Right ventricle myocardium superior (tissue), 1 donor: ENCODE data around the gene ST8SIA6. TPM values are rescaled to one million over a fixed set of nuclear protein-coding genes. Genes with fewer than 3 reads are reported as not detected.
"Not testable (repeated sequence)": the region's sequence is repeated elsewhere in the genome, so short reads cannot be mapped to it uniquely, and the experiment has no call there.

Experiments used
- ATAC-seq: fragments of 200-7000 bp; cut with Tn5 transposase; one replicate; pipeline ENCODE4 v1.9.1; 2020; ENCODE audit warnings: mild to moderate bottlenecking; ENCODE audit not compliant: poor library complexity
- DNase-seq: peaks from one replicate; pipeline ENCODE4 v3.0.0-alpha.2; 2020
- intact Hi-C: fragments of 100-400 bp; cut with DNase I; formaldehyde crosslinking; loops from one replicate; pipeline ENCODE4 v1.11.2; 2022
- long read RNA-seq: library from polyadenylated mRNA; unstranded; transcript quantifications from one replicate; pipeline ENCODE4 v2.0.0, GENCODE V29; 2021
- total RNA-seq: library from RNA; stranded (reverse); fragmentation: NEBNext Ultra II Directional; extraction: Animal tissue kit (Norgen Biotek cat#: 25700); gene quantifications from one replicate; pipeline ENCODE4 v1.2.1, GENCODE V29; 2021
- donor health status: DM: no; HTN: yes; CAD: no; lungs with severe emphysema.

ST8SIA6 gene, protein sequence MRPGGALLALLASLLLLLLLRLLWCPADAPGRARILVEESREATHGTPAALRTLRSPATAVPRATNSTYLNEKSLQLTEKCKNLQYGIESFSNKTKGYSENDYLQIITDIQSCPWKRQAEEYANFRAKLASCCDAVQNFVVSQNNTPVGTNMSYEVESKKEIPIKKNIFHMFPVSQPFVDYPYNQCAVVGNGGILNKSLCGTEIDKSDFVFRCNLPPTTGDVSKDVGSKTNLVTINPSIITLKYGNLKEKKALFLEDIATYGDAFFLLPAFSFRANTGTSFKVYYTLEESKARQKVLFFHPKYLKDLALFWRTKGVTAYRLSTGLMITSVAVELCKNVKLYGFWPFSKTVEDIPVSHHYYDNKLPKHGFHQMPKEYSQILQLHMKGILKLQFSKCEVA
- total RNA-seq = 6.3 TPM
- long read RNA-seq, partial matches to known transcripts = 0 of 5 reads
- long read RNA-seq, other reads (novel, unspliced or antisense) = 3 of 5 reads

DNA sequence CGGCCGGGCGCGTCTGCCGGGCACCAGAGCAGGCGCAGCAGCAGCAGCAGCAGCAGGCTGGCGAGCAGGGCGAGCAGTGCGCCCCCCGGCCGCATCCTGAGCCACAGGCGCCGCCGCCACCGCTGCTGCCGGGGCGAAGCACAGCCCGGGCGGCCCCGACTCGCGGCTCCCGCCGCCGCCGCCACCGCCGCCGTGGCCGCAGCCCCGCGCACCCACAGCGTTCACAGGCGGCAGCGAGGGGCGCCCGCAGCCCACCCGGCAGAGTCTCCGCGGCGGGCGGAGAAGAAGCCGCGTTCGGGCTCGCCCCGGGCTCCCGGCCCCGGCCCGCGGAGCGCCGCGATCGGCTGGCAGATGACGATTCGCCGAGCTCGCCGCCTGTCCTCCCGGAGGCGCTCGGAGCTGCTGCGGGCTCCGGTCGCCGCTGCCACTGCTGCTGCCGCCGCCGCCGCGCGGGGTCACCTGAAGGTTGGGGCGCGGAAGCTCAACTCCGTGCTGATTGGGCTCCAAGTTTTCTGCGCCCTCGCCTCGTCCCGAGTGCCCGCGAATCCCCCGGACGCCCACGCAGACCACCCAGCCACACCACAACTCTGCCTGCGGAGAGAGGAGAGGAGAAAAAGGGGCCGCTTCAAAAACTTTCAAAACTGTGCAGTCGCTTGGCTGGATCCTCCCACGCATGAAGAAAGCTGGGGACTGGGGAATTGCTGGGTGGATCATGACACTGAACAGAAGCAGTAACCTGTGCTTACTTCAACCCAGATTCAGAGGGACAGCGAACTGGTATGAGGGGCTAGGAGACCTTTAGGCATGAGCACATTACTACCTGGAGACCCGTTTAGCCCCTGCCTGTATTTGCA is at the start of gene ST8SIA6:
TSS of gene ST8SIA6 (minus strand) at position 435 of the 854 bp plus-strand sequence. CDS start at position 95, 340 bp downstream.
- intact Hi-C loops = no loop called here
- peak; percentile 88 for ATAC-seq
- DNase-seq = peak; percentile 68

DNA sequence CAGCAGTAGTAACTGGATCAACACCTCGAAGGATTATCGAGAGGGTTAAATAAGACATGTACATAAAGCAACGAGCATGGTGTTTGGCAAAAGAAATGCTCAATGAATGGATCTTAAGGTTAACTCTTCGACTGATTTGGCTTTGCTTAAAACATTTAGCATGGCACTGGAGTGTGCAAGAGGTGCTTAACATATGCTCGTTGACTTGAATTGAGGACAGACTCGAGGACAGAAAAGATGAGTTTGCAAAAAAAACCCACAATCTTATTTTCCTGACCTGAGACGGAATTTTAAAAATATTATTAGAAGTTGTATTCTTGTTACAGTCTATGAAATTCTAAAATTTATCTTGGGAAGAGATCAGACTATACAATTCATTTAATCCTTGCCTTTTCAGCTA is 49.4 kb upstream of the ST8SIA6 start:
- no peak for DNase-seq
- ATAC-seq = no peak

DNA sequence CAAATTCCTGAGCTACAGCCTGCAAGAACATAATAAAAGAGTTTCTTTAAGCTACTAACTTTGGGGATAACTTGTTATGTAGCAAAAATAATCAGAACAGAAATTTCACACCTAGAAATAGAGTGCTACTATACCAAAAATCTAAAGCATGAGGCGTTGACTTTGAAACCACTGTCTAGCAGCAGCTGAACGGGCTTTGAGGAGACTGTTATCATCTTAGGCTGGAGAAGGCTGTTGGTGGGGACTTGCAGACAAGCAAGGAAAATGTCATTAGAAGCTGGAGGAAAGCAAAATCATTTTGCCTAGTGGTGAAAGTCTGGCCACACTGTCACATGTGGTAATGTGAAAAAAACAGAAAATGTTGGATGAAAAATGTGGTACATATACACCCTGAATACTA is 48.4 kb upstream of the ST8SIA6 start:
- intact Hi-C loops = no loop called here
- DNase-seq (no peak), ATAC-seq (no peak)

More for the DNA sequence above, 49.4 kb upstream of the ST8SIA6 start:
- intact Hi-C loops = no loop called here

DNA sequence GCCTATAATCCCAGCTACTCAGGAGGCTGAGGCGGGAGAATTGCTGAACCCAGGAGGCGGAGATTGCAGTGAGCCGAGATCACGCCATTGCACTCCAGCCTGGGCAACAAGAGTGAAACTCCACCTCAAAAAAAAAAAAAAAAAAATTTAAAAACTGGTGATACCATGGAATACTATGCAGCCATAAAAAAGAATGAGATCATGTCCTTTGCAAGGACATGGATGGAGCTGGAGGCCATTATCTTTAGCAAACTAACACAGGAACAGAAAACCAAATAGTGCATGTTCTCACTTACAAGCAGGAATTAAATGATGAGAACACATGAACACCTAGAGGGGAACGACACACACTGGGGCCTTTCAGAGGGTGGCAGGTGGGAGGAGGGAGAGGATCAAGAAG is 44.6 kb upstream of the ST8SIA6 start:
- DNase-seq, ATAC-seq, intact Hi-C loops: not testable (repeated sequence)

DNA sequence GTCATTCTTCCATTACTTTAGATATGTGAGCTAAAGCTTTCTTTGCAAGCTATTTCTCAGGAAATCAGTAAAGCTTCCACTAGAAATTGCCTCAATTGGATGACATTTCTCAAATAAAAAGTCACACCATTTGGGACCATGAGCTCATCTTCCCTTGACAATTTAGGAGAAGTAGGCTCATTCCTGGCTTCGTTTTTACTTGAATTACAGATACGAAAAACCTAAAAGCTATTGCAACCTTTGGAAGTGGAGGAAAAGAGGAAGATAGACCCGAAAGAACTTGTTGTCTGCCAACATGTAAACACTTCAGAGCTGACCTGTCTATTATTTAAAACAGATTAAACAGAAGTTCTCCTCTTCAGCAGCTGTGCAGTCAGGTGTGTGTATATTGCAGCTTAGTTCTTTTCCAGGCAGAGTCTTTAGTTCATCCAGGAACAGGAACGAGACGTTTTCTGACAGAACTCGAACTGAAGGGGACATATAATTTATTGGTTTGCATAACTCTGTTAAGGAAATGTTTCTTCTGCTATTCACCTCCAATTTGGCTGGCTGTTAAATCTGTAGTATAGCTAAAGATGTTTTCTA is 43.1 kb upstream of the ST8SIA6 start:
- no peak for DNase-seq
- intact Hi-C loops = no loop called here
- no peak for ATAC-seq

DNA sequence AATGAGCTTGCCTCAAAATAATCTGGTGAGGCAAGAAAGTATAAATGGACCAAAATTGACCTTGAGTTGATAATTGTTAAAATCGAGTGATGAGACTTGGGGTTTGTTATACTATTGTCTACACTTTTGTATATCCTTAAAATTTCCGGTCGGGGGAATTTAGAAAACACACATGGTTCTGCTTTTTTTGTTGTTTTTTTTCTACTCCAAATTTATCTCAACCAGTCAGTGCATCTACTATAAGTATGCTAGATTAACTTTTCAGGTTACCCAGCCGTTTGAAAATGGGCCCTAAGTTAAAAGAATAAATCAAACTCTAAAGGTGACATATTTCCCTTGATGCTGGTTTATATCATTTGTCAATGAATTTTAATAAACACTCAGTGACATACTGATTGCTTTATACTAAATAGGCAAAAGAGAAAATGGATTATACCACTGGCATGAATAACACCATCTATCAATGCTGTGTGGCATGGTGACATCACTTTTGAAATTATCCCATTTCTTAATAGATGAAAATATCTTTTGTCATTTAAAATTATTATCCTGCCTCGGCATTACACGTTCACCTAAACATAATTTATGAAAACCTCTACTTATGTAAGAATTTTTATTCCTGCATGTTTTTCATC is 40.3 kb upstream of the ST8SIA6 start:
- no peak for ATAC-seq
- intact Hi-C loops = no loop called here

DNA sequence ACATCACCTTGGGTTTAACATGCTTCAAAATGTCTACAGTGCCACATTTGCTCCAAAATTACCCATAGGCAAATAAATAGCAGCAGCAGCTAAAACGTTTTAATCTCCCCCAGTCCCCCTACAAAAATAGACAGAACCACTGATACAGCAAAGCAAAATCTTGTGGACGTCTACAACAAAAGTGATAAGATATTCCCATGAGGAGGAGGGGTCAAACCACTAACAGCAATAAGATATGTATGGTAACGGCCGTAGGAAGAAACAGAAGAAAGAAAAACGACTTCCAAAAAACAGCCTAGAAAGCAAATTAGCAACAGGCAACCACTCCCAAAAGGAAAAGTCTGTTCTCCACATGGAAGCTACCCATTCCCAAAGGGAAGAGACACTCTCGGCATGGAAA is 34.5 kb upstream of the ST8SIA6 start:
- DNase-seq = no peak
- intact Hi-C loops = no loop called here
- no peak for ATAC-seq

More for the DNA sequence above, 40.3 kb upstream of the ST8SIA6 start:
- no peak for DNase-seq

DNA sequence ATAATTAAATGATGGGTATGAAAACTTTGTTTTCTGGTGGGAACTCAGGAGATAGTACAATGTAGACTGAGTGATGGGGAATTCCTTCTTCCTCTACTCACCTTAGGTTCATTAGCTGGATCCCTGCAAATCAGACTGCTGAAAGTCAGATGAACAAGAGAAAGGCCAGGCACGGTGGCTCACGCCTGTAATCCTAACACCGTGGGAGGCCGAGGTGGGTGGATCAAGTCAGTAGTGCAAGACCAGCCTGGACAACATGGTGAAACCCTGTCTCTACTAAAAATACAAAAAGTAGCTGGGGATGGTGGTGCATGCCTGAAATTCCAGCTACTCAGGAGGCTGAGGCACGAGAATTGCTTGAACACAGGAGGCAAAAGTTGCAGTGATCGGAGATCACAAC is 28.7 kb upstream of the ST8SIA6 start:
- ATAC-seq = no peak
- no peak for DNase-seq

DNA sequence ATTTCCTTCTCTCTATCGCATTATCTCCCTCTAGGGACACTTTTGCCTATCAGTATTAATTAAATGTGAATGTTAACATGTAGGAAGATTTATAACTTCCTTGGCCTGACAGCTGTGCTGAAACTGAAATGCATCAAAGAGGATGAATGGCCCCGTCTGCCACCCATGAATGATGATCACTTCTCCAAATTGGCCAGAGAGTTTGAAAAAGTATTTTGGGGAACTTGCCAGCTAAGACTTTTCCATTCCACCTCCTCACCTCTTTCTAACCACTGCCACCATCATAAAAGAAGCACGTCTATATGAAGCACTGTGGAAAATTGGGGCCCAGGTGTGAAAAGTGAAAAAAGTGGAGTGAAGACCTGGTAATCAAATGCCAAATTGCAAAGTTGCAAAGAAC is 25.4 kb upstream of the ST8SIA6 start:
- no peak for DNase-seq
- intact Hi-C loops = no loop called here

More for the DNA sequence above, 28.7 kb upstream of the ST8SIA6 start:
- intact Hi-C loops = no loop called here

DNA sequence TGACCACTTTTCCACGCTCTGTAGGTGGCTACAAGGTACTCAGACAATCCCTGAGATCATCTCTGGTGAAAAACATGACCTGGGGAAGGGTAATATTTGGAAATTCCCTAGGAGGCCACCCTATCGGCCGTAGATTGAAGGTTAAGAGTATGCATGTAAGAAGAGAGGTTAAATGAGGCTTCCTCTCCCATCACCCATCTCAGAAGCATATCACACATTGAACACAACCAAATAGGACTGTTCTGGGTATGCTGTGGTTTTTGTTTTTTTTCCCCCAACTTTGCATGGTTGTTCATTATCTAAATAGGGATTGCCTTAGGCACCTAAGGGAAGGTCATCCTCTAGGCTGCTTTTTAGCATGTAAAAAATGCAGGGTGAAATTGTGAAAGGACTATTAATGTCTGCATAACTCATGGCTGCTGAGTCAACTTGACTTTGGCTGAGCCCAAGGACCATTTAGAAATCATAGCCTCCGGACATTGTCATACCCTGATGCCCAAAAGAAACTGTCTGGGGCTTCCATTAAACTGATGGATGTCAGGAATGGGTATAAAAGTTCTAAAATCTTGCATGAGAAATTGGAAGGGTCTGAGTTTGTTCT is 24.7 kb upstream of the ST8SIA6 start:
- DNase-seq (no peak), ATAC-seq (no peak)
- intact Hi-C loops = no loop called here

More for the DNA sequence above, 25.4 kb upstream of the ST8SIA6 start:
- no peak for ATAC-seq

DNA sequence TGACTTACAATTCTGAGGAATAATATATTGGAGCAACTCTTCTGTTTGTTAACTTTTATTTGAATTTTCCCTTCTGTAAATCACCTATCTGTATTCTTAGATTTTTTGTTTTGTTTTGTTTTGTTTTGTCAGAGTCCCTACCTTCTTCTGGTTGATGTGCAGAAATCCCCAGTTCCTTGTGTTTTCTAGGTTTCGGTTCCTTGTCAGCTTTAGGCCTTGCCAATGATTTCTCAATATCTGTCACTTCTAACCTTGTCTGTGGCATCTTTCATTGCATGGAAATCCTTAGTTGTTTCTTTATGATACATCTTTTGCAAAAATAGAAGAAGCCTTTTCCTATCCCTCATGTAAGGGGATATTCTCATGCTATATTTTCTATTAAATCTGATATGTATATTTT is 21.7 kb upstream of the ST8SIA6 start:
- ATAC-seq = no peak
- DNase-seq = no peak
- intact Hi-C loops = no loop called here

DNA sequence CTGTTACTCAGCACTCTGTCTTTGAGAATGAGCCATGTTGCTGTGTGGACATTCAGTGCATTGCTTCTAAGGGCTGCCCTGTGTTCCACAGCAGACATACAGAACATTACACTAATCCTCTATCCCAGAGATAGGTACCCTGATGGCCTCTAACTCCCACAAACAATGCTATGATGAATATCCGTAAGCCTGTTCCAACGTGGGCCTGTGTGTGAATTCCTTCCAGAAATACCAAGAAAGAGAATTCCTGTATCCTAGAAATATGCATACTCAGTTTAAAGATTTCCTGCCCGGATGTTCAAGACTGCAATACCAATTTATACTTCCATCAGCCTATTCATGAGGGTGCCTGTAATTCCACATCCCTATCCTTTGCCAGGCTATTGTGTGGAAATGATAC is 21.3 kb upstream of the ST8SIA6 start:
- ATAC-seq = no peak
- DNase-seq = no peak
- intact Hi-C loops = no loop called here

DNA sequence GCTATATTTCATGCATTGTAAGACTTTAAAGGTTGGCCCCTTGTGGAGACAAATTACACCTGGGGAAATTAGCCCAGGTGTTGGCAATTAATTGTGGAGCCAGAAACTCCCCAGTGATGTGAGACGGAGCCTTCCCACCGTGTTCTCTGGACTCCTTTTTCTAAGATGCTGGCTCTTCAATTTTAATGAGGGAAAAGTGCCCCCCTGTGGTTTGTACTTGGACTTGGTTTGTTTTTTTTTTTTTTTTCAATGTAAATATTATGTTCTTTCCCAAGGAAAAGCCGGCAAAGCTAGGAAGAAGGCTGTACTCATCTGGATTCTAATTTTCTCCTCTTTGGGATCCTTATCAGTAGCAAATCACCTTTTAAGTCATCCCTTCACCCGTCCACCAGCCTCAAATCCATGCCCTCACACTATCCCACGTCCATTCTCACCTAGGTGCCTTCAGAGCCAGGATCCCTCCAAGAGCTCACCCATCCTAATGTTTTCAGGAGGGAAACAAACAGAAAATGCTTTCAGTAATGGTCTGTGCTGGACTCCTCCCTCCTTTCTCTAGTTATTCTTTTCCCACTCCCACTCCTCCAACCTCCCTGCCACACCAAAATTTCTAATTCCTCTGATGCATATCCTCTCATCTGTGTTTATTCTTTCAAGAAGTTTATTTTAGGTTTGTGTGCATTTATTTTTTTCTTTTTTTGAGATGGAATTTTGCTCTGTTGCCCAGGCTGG is 20.4 kb upstream of the ST8SIA6 start:
- intact Hi-C loops = no loop called here
- DNase-seq (no peak), ATAC-seq (no peak)

DNA sequence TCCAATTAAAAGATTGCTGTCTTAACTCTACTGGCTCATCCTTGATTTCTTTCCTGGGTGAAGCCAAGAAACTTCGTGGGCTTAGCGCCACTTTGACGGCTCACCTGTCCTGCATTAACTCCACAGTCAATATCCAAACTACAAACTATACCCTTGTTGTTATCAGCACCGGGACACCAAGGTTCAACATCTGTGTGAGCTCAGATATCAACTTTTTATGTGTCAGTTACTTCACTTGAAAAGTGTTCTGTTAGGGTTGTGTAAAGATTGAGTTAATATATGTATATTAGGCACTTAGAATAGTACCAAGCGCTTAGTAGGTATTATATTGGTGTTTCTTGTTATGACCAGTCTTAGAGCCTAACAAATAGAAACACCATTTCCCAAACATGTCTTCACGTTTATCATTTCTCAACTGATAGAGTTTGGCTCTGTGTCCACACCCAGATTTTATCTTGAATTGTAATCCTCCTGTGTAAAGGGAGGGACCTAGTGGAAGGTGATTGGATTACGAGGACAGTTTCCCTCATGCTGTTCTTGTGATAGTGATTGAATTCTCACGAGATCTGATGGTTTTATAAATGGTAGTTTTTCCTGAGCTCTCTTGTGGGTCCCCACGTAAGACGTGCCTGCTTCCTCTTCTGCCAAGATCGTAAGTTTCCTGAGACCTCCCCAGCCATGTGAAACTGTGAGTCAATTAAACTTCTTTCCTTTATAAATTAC is 19.0 kb upstream of the ST8SIA6 start:
- intact Hi-C loops = no loop called here
- ATAC-seq (no peak), DNase-seq (no peak)

DNA sequence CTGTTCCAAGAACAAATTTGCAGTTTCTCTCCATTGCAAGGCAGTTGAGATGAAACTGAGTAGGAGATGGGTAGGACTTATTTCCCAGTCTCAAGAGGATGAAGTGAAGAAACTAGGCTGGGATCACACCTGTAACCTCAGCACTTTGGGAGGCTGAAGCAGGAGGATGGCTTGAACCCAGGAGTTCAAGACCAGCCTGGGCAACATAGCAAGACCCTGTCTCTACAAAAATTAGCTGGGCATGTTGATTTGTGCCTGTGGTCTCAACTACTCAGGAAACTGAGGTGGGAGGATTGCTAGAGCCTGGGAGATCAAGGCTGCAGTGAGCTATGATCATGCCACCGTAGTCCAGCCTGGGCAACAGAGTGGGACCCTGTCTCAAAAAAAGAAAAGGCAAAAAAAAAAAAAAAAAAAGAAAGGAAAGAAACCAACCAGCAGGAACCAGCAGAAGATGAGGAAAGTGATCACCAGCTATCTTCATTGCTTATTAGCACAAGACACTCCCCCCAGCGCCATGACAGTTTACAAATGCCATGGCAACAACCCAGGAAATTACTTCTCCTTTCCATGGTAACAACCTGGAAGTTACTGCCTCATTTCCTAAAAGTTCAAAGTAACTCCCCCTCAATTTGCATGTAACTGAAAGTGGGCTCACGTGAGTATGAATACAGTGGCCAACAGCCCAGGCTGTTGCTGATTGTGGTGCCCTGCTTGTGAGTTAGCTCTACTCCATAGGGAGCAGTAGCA is 18.3 kb upstream of the ST8SIA6 start:
- intact Hi-C loops = no loop called here

DNA sequence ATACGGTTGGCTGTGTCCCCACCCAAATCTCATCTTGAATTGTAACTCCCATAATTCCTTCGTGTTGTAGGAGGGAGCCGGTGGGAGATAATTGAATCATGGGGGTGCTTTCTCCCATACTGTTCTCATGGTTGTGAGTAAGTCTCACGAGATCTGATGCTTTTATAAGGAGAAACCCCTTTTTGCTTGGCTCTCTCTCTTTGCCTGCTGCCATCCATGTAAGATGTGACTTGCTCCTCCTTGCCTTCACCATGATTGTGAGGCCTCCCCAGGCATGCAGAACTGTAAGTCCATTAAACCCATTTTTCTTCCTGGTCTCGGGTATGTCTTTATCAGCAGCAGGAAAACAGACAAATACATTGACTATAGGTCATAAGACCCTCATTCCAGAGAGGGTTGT is 15.9 kb upstream of the ST8SIA6 start:
- intact Hi-C loops = no loop called here
- no peak for ATAC-seq
- DNase-seq = no peak

More for the DNA sequence above, 18.3 kb upstream of the ST8SIA6 start:
- no peak for ATAC-seq
- DNase-seq = no peak
